ENCODE measurements around the gene LRRC75A.
A peak's percentile ranks its signal among the peaks of the same experiment; 100 is the strongest.
"Not testable (repeated sequence)": the region's sequence is repeated elsewhere in the genome, so short reads cannot be mapped to it uniquely, and the experiment has no call there.

LRRC75A gene

DNA sequence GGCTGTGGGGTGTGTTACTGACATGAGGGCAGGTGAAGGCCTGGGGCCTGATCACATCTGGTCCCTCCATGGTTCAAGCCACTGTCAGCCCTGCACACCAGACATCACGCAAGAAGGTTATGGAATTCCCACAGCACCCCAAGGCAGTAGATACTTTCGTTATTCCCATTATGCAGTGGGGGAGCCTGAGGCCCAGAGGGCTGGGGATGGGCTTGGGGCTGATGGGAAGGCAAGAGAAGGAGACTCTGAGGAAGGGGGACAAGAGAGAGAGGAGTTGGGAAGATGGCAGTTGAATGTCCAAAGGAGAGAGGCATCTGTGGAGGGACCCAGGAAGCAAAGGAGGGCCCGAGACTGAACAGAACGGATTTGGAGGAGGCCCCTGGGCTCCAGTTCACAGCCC lies 42.0 kb downstream of the LRRC75A start:
- no peak for DNase-seq (ENCODE audit: low read depth)

DNA sequence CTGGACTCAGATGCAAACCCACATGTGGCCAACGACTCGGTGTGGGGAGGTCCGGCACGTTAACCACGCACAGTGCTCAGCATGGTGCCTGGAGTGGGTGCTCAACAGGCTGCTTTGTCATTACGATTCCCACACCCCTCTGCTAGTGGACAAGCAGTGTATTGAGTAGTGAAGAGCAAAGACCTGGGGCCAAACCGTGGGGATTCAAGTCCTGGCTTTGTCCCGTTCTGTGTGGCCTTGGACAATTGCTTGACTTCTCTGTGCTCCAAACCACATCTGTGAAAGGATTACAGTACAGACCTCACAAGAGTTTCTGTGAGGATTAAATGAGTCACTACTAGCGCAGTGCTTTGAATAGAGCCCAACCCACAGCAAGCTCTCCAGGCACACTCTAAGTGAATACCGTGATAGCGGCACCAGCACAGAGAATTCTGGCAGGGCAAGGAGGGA lies 42.8 kb downstream of the LRRC75A start:
- no peak for DNase-seq (ENCODE audit: low read depth)

DNA sequence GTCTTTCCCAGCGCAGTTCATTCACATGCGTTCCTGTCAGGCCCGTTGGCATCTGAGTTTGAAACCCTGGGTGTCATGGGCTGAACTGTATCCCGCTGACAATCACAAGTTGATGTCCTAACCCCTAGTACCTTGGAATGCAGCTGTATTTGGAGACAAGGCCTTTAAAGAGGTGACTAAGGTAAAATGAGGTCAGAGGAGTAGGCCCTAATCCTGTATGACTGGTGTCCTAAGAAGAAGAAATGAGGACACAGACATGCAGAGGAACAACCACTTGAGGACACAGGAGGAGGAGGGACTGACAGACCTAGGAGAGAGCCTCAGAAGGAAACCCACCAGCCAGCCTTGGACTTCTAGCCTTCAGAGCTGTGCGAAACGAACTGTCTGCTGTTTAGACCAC lies 43.5 kb downstream of the LRRC75A start:
- no peak for DNase-seq (ENCODE audit: low read depth)

- DNase-seq (ENCODE audit: low read depth): no peak
Measured at GRCh38 chr17:16447676-16448075, 44.3 kb downstream of the LRRC75A start.

DNA sequence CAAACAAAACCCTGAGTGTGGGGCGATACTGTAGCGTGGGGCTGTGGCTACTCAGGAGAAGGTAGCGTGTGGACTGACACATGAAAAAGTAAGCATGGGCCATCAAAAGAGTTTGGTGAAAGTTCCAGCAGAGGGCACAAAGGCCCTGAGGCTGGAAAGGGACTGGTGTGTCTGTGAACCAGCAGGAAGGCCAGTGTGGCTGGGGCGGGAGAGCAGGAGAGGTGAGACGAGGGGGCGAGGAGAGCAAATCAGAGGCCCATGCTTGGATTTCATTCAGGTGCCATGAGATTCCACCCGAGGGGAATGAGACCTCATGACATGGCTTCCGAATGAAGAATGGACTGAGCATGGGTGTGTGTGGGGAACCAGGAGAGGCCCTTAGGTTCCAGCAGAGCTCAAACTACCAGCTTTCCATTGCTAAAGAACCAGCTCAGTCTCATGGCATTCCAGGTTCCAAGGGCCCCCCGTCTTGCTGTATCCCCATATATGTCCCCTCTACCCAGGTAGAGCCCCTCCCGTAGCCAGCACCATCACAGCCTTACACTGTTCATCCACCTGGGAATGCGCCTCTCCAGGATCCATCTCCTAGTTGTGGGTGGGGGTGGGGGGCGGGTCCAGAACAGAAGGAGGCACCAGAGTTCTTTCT lies 45.5 kb downstream of the LRRC75A start:
- DNase-seq (ENCODE audit: low read depth): no peak

- no peak for DNase-seq (ENCODE audit: low read depth)
Measured at GRCh38 chr17:16444258-16444886, 47.6 kb downstream of the LRRC75A start.

- no peak for DNase-seq (ENCODE audit: low read depth)
Measured at GRCh38 chr17:16443511-16444257, 48.3 kb downstream of the LRRC75A start.

DNA sequence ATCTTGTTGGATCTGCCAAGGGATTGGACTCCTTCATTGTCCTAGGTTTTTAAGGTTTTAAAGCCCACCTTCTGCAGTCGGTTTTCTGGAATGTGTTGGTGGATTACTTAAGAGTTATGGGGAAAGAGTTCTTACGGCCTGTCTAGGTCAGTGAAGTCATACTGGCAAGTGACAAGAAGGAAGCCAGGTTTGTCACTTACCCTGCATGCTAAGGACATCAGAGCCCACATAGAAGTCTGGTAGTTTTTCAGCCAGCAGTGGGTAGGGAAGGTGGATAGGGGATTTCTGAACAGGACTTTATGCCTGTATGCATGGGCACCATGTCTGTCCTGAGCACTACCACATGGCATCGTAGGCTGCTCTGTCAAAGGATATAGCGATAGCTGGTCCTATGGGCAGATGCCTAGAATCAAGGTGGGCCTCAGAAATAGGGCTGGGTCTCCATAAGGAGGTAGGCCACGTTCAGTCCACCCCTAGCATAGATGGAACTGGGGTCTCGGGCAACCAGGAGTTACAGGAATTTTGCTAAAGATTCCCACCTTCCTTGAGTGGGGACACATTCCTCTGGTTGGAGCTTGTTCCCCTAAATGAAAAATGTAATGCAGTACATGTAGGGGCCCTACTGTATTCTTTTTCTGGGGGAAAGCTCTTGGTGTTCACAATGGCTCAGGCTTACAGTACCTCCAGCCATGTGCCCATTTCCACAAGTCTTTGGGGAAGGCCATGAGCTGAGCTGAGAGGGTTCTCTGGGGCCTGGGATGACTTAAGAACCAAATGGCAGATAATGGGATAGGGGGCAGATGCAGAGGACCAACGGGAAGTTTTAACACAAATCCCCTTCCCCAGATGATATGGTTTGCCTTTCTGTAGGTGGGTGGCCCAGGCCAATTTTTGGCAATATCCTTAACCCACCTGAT lies 49.1 kb downstream of the LRRC75A start:
- DNase-seq (ENCODE audit: low read depth): no peak

DNA sequence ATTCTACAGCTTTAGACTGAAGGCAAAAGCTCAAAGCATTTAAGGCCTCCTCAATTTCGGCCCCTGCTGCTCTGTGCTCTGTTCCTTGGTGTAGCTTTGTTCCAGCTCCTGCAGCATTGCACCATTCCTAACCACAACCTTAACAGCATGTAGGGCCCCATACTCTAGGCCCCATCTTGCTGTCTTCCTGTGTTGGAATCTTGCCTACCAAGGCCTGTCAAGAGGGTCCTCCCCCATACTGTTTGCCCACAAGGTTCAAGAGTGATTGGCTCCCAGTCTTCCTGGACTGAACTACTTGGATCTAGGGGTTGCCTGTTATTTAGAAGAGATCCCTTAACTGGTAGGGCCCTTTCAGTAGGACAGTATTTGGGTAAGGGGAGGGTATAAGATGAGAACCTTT lies 49.9 kb downstream of the LRRC75A start:
- DNase-seq (ENCODE audit: low read depth): no peak

DNA sequence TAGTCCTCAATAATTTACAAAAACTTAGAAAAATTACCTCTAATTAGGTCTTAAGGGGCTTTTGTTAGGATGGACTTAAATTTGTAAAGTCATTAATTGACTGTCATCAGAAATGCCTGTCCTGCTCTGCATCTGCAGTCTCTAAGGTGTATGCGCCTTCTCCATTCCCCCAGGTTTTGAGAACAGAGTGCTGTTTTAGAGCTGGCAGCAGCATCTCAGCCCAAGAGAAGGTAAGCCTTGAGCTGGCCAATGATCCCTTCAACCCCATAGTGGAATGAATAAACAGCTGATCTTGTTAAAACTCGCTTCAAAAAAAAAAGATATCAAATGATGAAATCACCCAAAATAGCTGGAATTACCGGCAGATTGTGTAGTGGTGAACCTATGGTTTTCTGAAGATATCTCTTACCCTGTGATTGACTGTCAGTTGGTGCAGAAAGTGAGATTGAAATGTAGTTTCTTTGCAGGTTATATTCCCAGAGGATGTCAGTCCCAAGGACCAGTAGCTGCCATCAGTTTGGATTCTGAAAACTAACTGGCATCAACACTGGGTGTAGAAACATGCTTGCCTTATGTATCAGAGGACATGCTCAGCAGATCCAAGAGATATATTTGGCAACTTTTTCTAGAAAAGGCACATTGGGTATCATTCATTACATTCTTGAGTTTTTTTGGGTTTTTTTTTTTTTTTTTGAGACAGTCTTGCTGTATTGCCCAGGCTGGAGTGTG lies 50.9 kb downstream of the LRRC75A start:
- DNase-seq (ENCODE audit: low read depth): no peak

DNA sequence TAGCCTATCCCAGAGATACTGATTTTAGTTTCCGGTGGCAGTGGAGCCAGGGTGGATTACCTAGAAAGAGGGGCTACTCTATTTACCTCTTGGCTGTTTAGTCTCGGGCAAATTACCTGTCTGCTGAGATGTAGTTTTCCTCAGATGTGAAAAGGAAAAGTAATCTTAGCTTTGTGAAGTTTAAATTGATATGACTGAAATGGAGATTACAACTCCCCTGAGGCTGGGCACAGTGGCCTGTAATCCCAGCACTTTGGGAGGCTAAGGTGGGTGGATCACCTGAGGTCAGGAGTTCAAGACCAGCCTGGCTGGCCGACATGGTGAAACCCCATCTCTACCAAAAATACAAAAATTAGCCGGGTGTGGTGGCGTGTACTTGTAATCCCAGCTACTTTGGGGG lies 51.6 kb downstream of the LRRC75A start:
- not testable (repeated sequence) for DNase-seq (ENCODE audit: low read depth)

DNA sequence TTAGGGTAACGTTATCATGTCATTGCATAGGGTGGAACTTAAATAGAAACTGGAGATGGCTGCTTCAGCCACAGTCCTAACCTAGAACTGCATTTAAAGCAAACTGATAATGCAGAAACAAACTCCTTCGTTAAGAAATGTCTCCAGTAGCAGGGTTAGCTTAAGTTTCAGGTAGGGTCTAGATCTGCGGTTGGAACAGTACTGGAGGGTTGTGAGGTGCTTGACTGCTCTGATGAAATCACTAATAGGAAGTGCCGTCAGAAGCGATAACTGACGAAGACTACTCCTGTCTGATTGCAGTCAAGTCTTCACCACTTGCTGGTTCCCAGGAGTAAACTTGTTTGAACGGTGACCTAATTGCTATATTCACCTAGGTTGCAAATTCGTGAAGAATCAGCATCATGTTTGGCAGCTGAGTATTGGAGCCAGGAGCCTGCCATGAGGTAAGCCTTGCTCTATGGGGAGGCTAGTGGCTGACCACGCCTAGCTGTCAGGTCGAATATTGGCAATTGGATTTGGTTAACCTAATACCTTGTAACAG lies 52.1 kb downstream of the LRRC75A start:
- DNase-seq (ENCODE audit: low read depth): peak; percentile 24

GRCh38 chr17:16439303-16439791 lies 52.6 kb downstream of the LRRC75A start:
- no peak for DNase-seq (ENCODE audit: low read depth)

DNA sequence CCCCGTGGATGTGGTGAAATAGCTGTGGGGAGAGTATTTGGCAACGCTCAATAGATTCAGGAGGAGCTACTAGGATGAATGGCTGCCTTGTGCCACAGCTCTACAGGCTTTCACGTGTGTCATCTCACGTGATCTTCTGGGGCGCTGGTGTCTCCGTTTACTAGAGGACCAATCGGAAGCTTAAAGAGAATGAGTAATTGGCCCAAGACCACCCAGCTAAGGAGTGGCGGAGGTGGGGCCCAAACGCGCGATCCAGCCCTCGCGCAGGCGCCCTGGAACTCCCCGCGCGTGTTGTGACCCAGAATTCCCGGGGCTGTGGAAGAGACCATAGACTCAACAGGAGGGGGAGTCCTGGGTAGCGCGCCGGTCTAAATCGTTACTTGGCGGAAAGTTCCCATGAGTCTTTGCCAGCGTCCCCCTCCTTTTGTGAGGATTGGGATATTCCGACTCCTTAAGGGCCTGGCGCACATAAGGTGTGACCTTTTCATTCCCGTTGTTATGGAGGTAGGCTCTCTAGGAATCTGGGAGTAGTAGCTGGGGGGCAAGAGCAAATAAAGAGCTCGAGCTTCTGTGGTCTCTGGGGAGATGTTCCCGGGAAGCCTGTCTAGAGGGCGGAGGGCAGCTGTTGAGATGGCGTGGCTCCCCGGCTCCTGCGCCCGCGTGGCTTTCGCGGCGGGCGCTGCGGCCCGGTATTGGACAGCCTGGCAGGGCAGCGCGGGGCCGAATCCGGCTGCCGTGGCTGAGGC lies 53.3 kb downstream of the LRRC75A start:
- peak; percentile 92 for DNase-seq (ENCODE audit: low read depth)

DNA sequence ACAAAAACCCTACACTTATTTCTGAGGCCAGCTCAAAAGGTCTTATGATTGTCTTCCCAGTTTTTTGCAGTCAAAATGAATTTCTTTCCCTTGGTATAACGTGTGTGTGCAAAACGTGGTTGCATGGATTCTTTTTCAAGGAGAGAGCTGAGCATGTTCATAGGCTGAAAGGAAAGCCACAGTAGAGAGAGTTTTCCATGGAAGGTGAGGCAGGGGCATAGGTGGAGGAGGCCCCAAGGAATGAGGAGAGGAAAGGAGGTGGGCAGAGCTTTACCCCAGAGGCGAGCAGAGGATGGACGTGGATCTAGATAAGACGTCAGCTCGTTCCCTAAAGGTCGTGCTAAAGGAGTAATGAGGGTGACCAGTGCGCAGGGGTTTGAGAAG lies 53.8 kb downstream of the LRRC75A start:
- DNase-seq (ENCODE audit: low read depth): no peak

GRCh38 chr17:16437083-16437482 lies 54.9 kb downstream of the LRRC75A start:
- no peak for DNase-seq (ENCODE audit: low read depth)

DNA sequence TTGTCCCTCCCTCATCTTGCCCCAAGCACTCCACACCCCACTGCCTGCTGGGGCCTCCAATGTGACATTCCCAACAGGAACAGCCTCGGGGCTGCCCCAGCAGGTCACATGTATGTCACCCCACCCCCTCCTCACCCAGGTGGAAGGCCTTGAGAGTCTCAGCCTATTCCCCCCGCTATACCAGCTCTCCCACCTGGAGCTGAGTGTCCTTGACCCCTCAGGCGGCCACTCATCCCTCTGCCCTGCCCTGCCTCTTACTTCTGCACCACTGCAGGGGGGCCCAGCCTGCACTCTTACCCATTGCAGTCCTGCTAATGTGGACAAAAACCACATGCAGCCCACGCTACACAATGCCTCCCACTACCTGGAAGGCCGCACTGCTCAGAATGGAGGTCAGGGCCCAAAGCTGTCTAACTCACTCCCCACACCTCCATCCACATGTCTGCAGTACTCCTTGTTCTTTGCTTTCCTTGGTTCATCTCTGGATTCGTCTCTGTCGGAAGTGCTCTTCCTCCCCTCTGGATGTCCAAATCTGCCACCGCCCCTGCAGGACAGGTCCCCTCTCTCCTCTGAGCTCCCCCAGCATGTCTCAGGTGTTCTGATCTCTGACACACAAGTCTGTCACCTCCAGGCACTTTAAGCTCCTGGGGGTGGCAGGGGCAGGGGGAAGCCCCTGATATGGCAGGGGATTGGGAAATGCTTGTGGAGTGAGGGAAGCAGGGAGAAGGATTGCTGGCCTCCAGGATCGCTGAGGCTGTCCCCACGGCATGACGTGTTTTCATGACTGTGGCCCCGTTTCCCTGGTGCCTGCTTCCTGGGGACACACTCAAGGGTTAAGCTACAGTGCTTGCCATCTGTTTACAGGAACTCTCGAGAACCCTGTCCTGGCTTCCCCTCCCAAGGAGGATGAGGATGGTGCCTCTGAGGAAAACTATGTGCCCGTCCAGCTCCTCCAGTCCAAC lies 55.8 kb downstream of the LRRC75A start:
- DNase-seq (ENCODE audit: low read depth): no peak

DNA sequence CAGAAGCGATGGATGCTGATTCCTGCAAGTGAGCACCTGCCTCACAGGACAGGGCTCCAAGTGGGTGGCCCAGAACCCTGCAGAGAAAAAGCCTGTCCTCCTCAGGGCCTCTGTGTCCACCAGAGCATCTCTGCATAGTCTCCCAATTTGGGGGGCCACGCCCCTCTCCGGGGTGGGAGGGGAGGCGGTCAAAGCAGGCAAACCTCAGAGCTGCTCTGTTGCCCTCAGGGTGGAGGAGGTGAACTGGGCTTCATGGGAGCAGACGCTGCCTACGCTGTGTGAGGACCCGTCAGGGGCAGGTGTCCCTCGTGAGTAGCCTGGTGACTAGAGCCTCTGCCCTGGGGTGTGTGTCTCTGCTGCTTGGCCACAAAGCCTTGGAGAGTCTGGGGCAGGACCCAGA lies 57.3 kb downstream of the LRRC75A start:
- DNase-seq (ENCODE audit: low read depth): no peak

DNA sequence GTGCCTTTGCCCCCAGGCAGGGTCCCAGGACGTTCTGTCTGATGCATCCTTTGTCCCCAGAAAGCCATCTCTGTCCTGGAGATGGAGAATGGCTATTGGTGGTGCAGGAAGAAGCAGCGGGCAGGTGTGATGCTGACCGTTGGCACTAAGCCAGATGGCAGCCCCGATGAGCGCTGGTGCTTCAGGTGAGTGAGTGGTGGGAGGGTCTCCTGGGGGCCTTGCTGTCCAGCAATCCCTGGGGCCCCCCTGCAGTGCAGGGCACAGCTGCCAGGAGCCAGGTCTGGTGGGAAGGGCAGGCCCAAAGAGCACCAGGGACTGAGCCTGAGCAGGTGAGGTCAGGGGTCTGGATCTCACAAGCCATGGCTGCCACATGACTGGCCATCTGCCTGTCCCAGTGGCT lies 58.5 kb downstream of the LRRC75A start:
- no peak for DNase-seq (ENCODE audit: low read depth)
